Right lobe of liver (tissue), 4 donors: Measurements from ENCODE around the gene SNAPC3.

Experiments
- CTCF ChIP-seq, 4 donors: fragments of 200-600 bp in 3 of 4; fragments of 450-650 bp in 1 of 4; IDR thresholded peaks; one replicate each; pipeline versions ENCODE4 v1.5.1 to v1.8.0; 2016 to 2022; ENCODE audit warnings: antibody characterized with exemption in 4 of 4, mild to moderate bottlenecking in 2 of 4
- POLR2A ChIP-seq: fragments of 450-650 bp; IDR thresholded peaks from one replicate; pipeline ENCODE4 v1.6.1; 2017; ENCODE audit warnings: antibody characterized with exemption, mild to moderate bottlenecking
- donor health status: DM: no; HTN: no; CAD: no.
- donor health status: DM: no; HTN: no; CAD: no.
- donor health status: DM: no; HTN: yes; CAD: no.

- TF ChIP-seq POLR2A = no peak
- no peak for TF ChIP-seq CTCF (IDR thresholded peaks at IDR 0.05)
Measured at GRCh38 chr9:15484802-15485201, 62.1 kb downstream of the SNAPC3 start.
